ENCODE results near the gene CTIF. TPM values are rescaled to one million over a fixed set of nuclear protein-coding genes. Genes with fewer than 3 reads are reported as not detected.

Gene CTIF
- polyA plus RNA-seq, 1 experiment: 40.2 TPM

GRCh38 chr18:48531908-48532307 lies 6.9 kb upstream of the CTIF start:
- CTCF ChIA-PET: interaction anchor here (1.6 kb wide), 1 partner anchor 56 kb away, joined by 6 read pairs; no protein-coding TSS in a partner anchor
- TF ChIP-seq, protein P1, sequence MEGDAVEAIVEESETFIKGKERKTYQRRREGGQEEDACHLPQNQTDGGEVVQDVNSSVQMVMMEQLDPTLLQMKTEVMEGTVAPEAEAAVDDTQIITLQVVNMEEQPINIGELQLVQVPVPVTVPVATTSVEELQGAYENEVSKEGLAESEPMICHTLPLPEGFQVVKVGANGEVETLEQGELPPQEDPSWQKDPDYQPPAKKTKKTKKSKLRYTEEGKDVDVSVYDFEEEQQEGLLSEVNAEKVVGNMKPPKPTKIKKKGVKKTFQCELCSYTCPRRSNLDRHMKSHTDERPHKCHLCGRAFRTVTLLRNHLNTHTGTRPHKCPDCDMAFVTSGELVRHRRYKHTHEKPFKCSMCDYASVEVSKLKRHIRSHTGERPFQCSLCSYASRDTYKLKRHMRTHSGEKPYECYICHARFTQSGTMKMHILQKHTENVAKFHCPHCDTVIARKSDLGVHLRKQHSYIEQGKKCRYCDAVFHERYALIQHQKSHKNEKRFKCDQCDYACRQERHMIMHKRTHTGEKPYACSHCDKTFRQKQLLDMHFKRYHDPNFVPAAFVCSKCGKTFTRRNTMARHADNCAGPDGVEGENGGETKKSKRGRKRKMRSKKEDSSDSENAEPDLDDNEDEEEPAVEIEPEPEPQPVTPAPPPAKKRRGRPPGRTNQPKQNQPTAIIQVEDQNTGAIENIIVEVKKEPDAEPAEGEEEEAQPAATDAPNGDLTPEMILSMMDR (IDR thresholded peaks at IDR 0.05; ENCODE audit: low read depth, low read length): no peak
- POLR2A ChIA-PET: no interaction called here

GRCh38 chr18:48533340-48534070 lies 5.3 kb upstream of the CTIF start:
- H3K27ac ChIP-seq (ENCODE audit: low read depth, low read length): no peak overlapping the region
- ChIA-PET CTCF (interaction anchor here (1.4 kb wide), 1 partner anchor 57 kb away, joined by 4 read pairs; no protein-coding TSS in a partner anchor), POLR2A (no interaction called here)
- H3K4me3 ChIP-seq (ENCODE audit: low read depth, low read length): no peak overlapping the region
- no peaks in the 10 kb centered on the region for H3K9me3 ChIP-seq (ENCODE audit: control insufficient read depth, insufficient read depth, low read length)
- no peaks in the 10 kb centered on the region for H3K27me3 ChIP-seq (ENCODE audit: control insufficient read depth, insufficient read depth, low read length)
- no peak for DNase-seq (ENCODE audit: low read depth, low spot score)
- TF ChIP-seq, protein P1 (IDR thresholded peaks at IDR 0.05; ENCODE audit: low read depth, low read length): no peak

More at GRCh38 chr18:48531908-48532307, 6.9 kb upstream of the CTIF start:
- DNase-seq (ENCODE audit: low read depth, low spot score): no peak
- Histone ChIP-seq H3K27ac (ENCODE audit: low read depth, low read length) (no peak overlapping the region), H3K4me3 (ENCODE audit: low read depth, low read length) (no peak overlapping the region), H3K9me3 (ENCODE audit: control insufficient read depth, insufficient read depth, low read length) (no peaks in the 10 kb centered on the region), H3K27me3 (ENCODE audit: control insufficient read depth, insufficient read depth, low read length) (no peaks in the 10 kb centered on the region)

DNA sequence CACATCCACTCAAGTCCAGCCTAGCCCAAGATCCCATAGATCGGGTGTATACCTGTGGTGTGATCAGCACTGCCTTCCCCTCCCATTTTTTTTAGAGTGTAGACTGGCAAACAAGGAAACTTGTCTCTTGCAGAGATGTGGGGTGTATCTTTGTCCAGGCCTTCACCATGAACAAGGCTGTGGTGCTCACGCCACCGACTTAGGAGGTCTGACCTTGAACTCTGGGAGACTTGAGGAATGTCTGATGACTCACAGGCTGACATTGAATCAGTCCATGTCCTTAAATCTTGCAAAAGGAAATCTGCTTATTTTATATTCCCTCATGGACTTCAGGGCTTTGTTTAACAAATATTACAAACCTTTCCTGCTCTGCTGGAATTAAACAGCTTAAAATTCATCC lies 4.5 kb upstream of the CTIF start:
- no peak for DNase-seq (ENCODE audit: low read depth, low spot score)
- Histone ChIP-seq H3K27me3 (ENCODE audit: control insufficient read depth, insufficient read depth, low read length) (no peaks in the 10 kb centered on the region), H3K9me3 (ENCODE audit: control insufficient read depth, insufficient read depth, low read length) (no peaks in the 10 kb centered on the region; the same call in 1 of the 2 replicates), H3K27ac (ENCODE audit: low read depth, low read length) (no peak overlapping the region), H3K4me3 (ENCODE audit: low read depth, low read length) (no peak overlapping the region)
- TF ChIP-seq, protein P1 (IDR thresholded peaks at IDR 0.05; ENCODE audit: low read depth, low read length): no peak
- POLR2A ChIA-PET: no interaction called here
- CTCF ChIA-PET: no interaction called here

DNA sequence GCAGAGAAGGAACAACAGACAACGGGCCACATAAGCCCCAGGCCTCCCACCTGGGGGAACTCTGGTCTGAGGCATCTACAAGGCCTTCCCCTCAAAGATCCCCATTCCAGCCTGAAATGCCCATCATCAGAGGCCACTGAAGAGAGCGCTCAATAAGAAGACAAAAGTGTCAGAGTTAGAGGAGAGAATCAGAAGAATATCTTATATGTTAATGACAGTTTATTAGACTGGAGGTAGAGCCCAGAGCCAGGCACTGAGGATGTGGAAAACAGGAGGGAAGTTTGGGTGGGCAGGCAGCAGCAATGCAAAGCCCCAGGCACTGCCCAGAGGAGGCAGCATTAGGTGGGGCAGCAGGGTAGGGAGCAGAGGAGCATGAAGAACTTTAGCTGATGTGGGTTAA lies 2.9 kb upstream of the CTIF start:
- Histone ChIP-seq H3K27me3 (ENCODE audit: control insufficient read depth, insufficient read depth, low read length) (no peaks in the 10 kb centered on the region), H3K9me3 (ENCODE audit: control insufficient read depth, insufficient read depth, low read length) (no peaks in the 10 kb centered on the region; the same call in 1 of the 2 replicates), H3K4me3 (ENCODE audit: low read depth, low read length) (no peak overlapping the region), H3K27ac (ENCODE audit: low read depth, low read length) (no peak overlapping the region)
- TF ChIP-seq, protein P1 (IDR thresholded peaks at IDR 0.05; ENCODE audit: low read depth, low read length): no peak
- CTCF ChIA-PET: interaction anchor here (1.0 kb wide), 1 partner anchor 61 kb away, joined by 3 read pairs; no protein-coding TSS in a partner anchor
- DNase-seq (ENCODE audit: low read depth, low spot score): no peak
- POLR2A ChIA-PET: no interaction called here

DNA sequence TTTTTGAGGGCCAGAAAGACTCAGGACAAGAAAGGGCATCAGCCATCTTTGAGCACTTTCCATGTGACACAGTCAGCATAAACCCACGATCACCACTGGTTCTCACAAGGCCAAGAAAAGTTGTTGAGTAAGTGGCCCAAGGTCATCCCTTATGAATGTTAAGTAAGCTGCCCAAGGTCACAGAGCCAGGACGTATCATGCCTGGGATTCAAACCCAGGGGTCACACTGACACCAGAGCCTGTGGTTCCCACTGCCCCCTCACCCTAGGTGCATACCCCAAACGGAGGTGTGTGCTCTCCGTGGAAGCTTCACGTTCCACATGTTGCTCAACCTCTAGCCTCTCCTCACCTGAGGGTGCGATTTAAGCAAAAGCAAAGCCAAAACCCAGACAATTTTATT lies 2.3 kb upstream of the CTIF start:
- POLR2A ChIA-PET: no interaction called here
- no peak overlapping the region for H3K27ac ChIP-seq (ENCODE audit: low read depth, low read length)
- no peaks in the 10 kb centered on the region for H3K27me3 ChIP-seq (ENCODE audit: control insufficient read depth, insufficient read depth, low read length)
- TF ChIP-seq, protein P1 (IDR thresholded peaks at IDR 0.05; ENCODE audit: low read depth, low read length): no peak
- CTCF ChIA-PET: interaction anchor here (0.6 to 1.0 kb wide), 2 partner anchors 45 to 61 kb away, joined by 3 read pairs; no protein-coding TSS in a partner anchor
- no peak for DNase-seq (ENCODE audit: low read depth, low spot score)
- no peak overlapping the region for H3K4me3 ChIP-seq (ENCODE audit: low read depth, low read length)
- H3K9me3 ChIP-seq (ENCODE audit: control insufficient read depth, insufficient read depth, low read length): no peaks in the 10 kb centered on the region; the same call in 1 of the 2 replicates

Measured in AG04450 (cell line).